PC-3 (cell line): ENCODE results near the gene TMEM178A. TPM values are rescaled to one million over a fixed set of nuclear protein-coding genes. Genes with fewer than 3 reads are reported as not detected.

Experiments used
- ATAC-seq: fragments of 200-7000 bp; cut with Tn5 transposase; 2 replicates; pipeline ENCODE4 v1.9.1; 2020; ENCODE audit warnings: mild to moderate bottlenecking, moderate library complexity
- BruUV-seq: library from RNA; stranded (reverse); fragments of 400-500 nt; replicated peaks from 2 replicates; lab custom pipeline; 2021; lab: Mats Ljungman, UMichigan
- CTCF ChIA-PET: fragments of 300-600 bp; sonication (Branson Sonifier 250); formaldehyde crosslinking; loops from one replicate; lab custom pipeline; 2022; ENCODE audit warnings: antibody characterized with exemption; lab: Charles Lee
- POLR2A ChIA-PET: fragments of 300-600 bp; sonication (Branson Sonifier 250); formaldehyde crosslinking; loops from one replicate; lab custom pipeline; 2022; ENCODE audit warnings: antibody characterized with exemption; ENCODE audit not compliant: unreplicated experiment; lab: Charles Lee
- DNase-seq: peaks from one replicate; pipeline ENCODE4 v3.0.0-alpha.2; 2015
- H2AFZ ChIP-seq: fragments of 300-600 bp; sonication (generic); 2 replicates; pipeline ENCODE4 v1.6.0; 2016; ENCODE audit warnings: antibody characterized with exemption, low read length
- H3F3A ChIP-seq: fragments of 300-600 bp; sonication (generic); one replicate; pipeline ENCODE4 v1.6.0; 2017; ENCODE audit warnings: antibody characterized with exemption, low read length, control low read depth, mild to moderate bottlenecking; ENCODE audit not compliant: unreplicated experiment
- H3K27ac ChIP-seq: fragments of 300-600 bp; sonication (generic); 2 replicates; pipeline ENCODE4 v1.5.1; 2016; ENCODE audit warnings: mild to moderate bottlenecking, low read length
- H3K27me3 ChIP-seq: fragments of 300-600 bp; sonication (generic); 2 replicates; pipeline ENCODE4 v1.6.1; 2016; ENCODE audit warnings: low read length, mixed read lengths
- H3K36me3 ChIP-seq: fragments of 300-600 bp; sonication (generic); 2 replicates; pipeline ENCODE4 v1.6.1; 2016; ENCODE audit warnings: low read depth, mixed run types, low read length, mixed read lengths
- H3K4me1 ChIP-seq: fragments of 300-600 bp; sonication (generic); 2 replicates; pipeline ENCODE4 v1.5.1; 2016; ENCODE audit warnings: low read length; ENCODE audit not compliant: insufficient read depth
- H3K4me2 ChIP-seq: fragments of 300-600 bp; sonication (generic); 2 replicates; pipeline ENCODE4 v1.6.0; 2016; ENCODE audit warnings: low read length
- H3K4me3 ChIP-seq: fragments of 300-600 bp; sonication (generic); 2 replicates; pipeline ENCODE4 v1.5.1; 2016; ENCODE audit warnings: mild to moderate bottlenecking, low read length, mixed read lengths
- H3K79me2 ChIP-seq: fragments of 300-600 bp; sonication (generic); 2 replicates; pipeline ENCODE4 v1.6.1; 2017; ENCODE audit warnings: low read length, mixed read lengths
- H3K9ac ChIP-seq: fragments of 300-600 bp; sonication (generic); 2 replicates; pipeline ENCODE4 v1.6.0; 2016; ENCODE audit warnings: mild to moderate bottlenecking, low read length
- H3K9me2 ChIP-seq: fragments of 300-600 bp; sonication (generic); replicated peaks from 2 replicates; pipeline ENCODE4 v1.6.1; 2016; ENCODE audit warnings: mixed run types, low read length, mixed read lengths
- H3K9me3 ChIP-seq: fragments of 300-600 bp; sonication (generic); 2 replicates; pipeline ENCODE4 v1.6.1; 2016; ENCODE audit warnings: low read length, mixed read lengths
- H4K20me1 ChIP-seq: fragments of 300-600 bp; sonication (generic); 2 replicates; pipeline ENCODE4 v1.6.1; 2016; ENCODE audit warnings: low read length, mixed read lengths
- EZH2 ChIP-seq: fragments of 300-600 bp; sonication (generic); IDR thresholded peaks from one replicate; pipeline ENCODE4 v1.6.1; 2017; ENCODE audit warnings: antibody characterized with exemption, mild to moderate bottlenecking, low read length; ENCODE audit not compliant: unreplicated experiment
- EZH2phosphoT487 ChIP-seq: fragments of 300-600 bp; sonication (generic); IDR thresholded peaks from 2 replicates; pipeline ENCODE4 v1.6.1; 2018; ENCODE audit warnings: mild to moderate bottlenecking, antibody characterized with exemption, low read length, borderline replicate concordance
- intact Hi-C: fragments of 100-400 bp; cut with micrococcal nuclease; formaldehyde crosslinking; loops from 2 replicates; pipeline ENCODE4 v1.9.0; 2023
- total RNA-seq: library from RNA; depleted of rRNA; stranded (reverse); fragments of >200 nt; gene quantifications from 2 replicates; pipeline ENCODE4 v1.2.3, GENCODE V29; 2014
- TF ChIP-seq, protein P1 (sequence below): fragments of 300-600 bp; sonication (generic); conservative IDR thresholded peaks from 2 replicates; pipeline ENCODE4 v1.5.1; 2017; ENCODE audit warnings: antibody characterized with exemption, low read depth, mild to moderate bottlenecking, low read length

TMEM178A gene
- total RNA-seq, 1 experiment from 2014 or later = 0.33 TPM

- no TSS peak for BruUV-seq
- no peak overlapping the region for H3K9ac ChIP-seq
- H3K4me3 ChIP-seq = no peak overlapping the region
- intact Hi-C loops = no loop called here
- H3K4me1 ChIP-seq = peaks cover 10% of the 10 kb centered on the region
- H3K4me2 ChIP-seq = 0 out of 2 replicates have a peak overlapping the region, but pooled peaks have one; percentile 3
- peak overlapping the region; percentile 54 for H2AFZ ChIP-seq
- H3F3A ChIP-seq = no peaks in the 10 kb centered on the region
- no peaks in the 10 kb centered on the region for H3K36me3 ChIP-seq
- H3K9me3 ChIP-seq = no peaks in the 10 kb centered on the region
- H3K79me2 ChIP-seq = no peaks in the 10 kb centered on the region
- POLR2A ChIA-PET = no interaction called here
- no peaks in the 10 kb centered on the region for H4K20me1 ChIP-seq
- CTCF ChIA-PET = no interaction called here
- TF ChIP-seq, protein P1, sequence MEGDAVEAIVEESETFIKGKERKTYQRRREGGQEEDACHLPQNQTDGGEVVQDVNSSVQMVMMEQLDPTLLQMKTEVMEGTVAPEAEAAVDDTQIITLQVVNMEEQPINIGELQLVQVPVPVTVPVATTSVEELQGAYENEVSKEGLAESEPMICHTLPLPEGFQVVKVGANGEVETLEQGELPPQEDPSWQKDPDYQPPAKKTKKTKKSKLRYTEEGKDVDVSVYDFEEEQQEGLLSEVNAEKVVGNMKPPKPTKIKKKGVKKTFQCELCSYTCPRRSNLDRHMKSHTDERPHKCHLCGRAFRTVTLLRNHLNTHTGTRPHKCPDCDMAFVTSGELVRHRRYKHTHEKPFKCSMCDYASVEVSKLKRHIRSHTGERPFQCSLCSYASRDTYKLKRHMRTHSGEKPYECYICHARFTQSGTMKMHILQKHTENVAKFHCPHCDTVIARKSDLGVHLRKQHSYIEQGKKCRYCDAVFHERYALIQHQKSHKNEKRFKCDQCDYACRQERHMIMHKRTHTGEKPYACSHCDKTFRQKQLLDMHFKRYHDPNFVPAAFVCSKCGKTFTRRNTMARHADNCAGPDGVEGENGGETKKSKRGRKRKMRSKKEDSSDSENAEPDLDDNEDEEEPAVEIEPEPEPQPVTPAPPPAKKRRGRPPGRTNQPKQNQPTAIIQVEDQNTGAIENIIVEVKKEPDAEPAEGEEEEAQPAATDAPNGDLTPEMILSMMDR = no peak
- TF ChIP-seq EZH2phosphoT487 (no peak), EZH2 (no peak)
- H3K9me2 ChIP-seq = no peaks in the 10 kb centered on the region
- no peak for ATAC-seq
- H3K27ac ChIP-seq = no peak overlapping the region
- no peaks in the 10 kb centered on the region for H3K27me3 ChIP-seq
- no peak for DNase-seq
Measured at GRCh38 chr2:39689272-39689841, 23.6 kb downstream of the TMEM178A start.

DNA sequence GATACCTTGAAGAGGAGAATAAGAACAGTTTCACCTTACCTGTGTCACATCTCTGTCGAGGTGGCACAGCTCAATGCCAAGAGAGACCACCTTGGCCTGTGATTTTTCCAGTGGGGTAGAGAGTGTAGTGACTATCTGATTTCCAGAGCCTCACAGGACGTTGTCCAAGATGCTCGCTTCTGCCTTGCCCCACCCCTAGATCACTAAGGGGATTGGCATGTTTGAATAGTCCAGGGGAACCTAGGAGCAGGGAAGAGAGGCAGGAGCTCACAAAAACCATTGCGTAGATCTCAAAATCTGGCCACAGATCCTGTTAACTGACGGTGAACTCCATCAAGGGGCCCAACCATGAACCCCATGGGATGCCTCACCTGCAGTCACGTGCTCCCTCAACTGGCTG, 24.2 kb downstream of the TMEM178A start:
- peak overlapping the region; percentile 54 for H2AFZ ChIP-seq

GRCh38 chr2:39693245-39693644, 27.5 kb downstream of the TMEM178A start:
- TF ChIP-seq EZH2phosphoT487 (no peak), EZH2 (no peak)
- TF ChIP-seq, protein P1 = no peak
- no TSS peak for BruUV-seq
- ChIA-PET POLR2A (no interaction called here), CTCF (no interaction called here)
- H3K79me2 ChIP-seq = no peaks in the 10 kb centered on the region
- intact Hi-C loops = no loop called here
- DNase-seq = no peak
- H4K20me1 ChIP-seq = no peaks in the 10 kb centered on the region
- H3K4me2 ChIP-seq = no peak overlapping the region
- no peaks in the 10 kb centered on the region for H3K9me3 ChIP-seq
- H3K4me1 ChIP-seq = peaks cover 10% of the 10 kb centered on the region
- H3K9me2 ChIP-seq = no peaks in the 10 kb centered on the region
- no peak overlapping the region for H2AFZ ChIP-seq
- no peak overlapping the region for H3K27ac ChIP-seq
- H3K27me3 ChIP-seq = no peaks in the 10 kb centered on the region
- H3K4me3 ChIP-seq = no peak overlapping the region
- ATAC-seq = no peak
- no peaks in the 10 kb centered on the region for H3K36me3 ChIP-seq
- no peak overlapping the region for H3K9ac ChIP-seq
- H3F3A ChIP-seq = no peaks in the 10 kb centered on the region

More for the DNA sequence above, 24.2 kb downstream of the TMEM178A start:
- H3K36me3 ChIP-seq = no peaks in the 10 kb centered on the region
- POLR2A ChIA-PET = no interaction called here
- H3K9me2 ChIP-seq = no peaks in the 10 kb centered on the region
- TF ChIP-seq EZH2phosphoT487 (no peak), EZH2 (no peak)
- TF ChIP-seq, protein P1 = no peak
- no peaks in the 10 kb centered on the region for H3F3A ChIP-seq
- no peaks in the 10 kb centered on the region for H4K20me1 ChIP-seq
- peaks cover 10% of the 10 kb centered on the region for H3K4me1 ChIP-seq
- H3K27me3 ChIP-seq = no peaks in the 10 kb centered on the region
- intact Hi-C loops = no loop called here
- no peak overlapping the region for H3K9ac ChIP-seq
- H3K4me2 ChIP-seq = 0 out of 2 replicates have a peak overlapping the region, but pooled peaks have one; percentile 3
- no TSS peak for BruUV-seq
- no peak overlapping the region for H3K4me3 ChIP-seq
- H3K27ac ChIP-seq = no peak overlapping the region
- H3K9me3 ChIP-seq = no peaks in the 10 kb centered on the region
- DNase-seq (peak; percentile 64), ATAC-seq (peak; percentile 72)
- H3K79me2 ChIP-seq = no peaks in the 10 kb centered on the region
- CTCF ChIA-PET = no interaction called here
